Smooth muscle cell (in vitro differentiated cells): Measurements from ENCODE around the gene ARR3. TPM values are rescaled to one million over a fixed set of nuclear protein-coding genes. Genes with fewer than 3 reads are reported as not detected.

ENCODE experiments used
- DNase-seq: peaks from one replicate; lab custom pipeline; 2025; ENCODE audit not compliant: unreplicated experiment; lab: John Stamatoyannopoulos, UW
- H2AFZ ChIP-seq: fragments of 200-600 bp; sonication (generic); 2 replicates; pipeline ENCODE4 v1.6.0; 2016; ENCODE audit warnings: antibody characterized with exemption, low read depth, mild to moderate bottlenecking
- H3F3A ChIP-seq: fragments of 200-600 bp; sonication (generic); 2 replicates; pipeline ENCODE4 v1.6.0; 2017; ENCODE audit warnings: antibody characterized with exemption, low read depth
- H3K27ac ChIP-seq: fragments of 200-600 bp; sonication (generic); 2 replicates; pipeline ENCODE4 v1.5.1; 2016; ENCODE audit warnings: low read depth, mild to moderate bottlenecking
- H3K27me3 ChIP-seq: fragments of 200-600 bp; sonication (generic); 2 replicates; pipeline ENCODE4 v1.6.1; 2016; ENCODE audit warnings: low read depth, mild to moderate bottlenecking
- H3K36me3 ChIP-seq: fragments of 200-600 bp; sonication (generic); 2 replicates; pipeline ENCODE4 v1.5.1; 2016; ENCODE audit warnings: low read depth
- H3K4me1 ChIP-seq: fragments of 200-600 bp; sonication (generic); 2 replicates; pipeline ENCODE4 v1.5.1; 2016; ENCODE audit warnings: low read depth
- H3K4me2 ChIP-seq: fragments of 200-600 bp; sonication (generic); 2 replicates; pipeline ENCODE4 v1.6.0; 2016; ENCODE audit warnings: mild to moderate bottlenecking
- H3K4me3 ChIP-seq: fragments of 200-600 bp; sonication (generic); 2 replicates; pipeline ENCODE4 v1.5.1; 2016; ENCODE audit warnings: mild to moderate bottlenecking
- H3K79me2 ChIP-seq: fragments of 200-600 bp; sonication (generic); 2 replicates; pipeline ENCODE4 v1.6.0; 2016; ENCODE audit warnings: low read depth, mild to moderate bottlenecking
- H3K9ac ChIP-seq: fragments of 200-600 bp; sonication (generic); 2 replicates; pipeline ENCODE4 v1.6.0; 2016; ENCODE audit warnings: low read depth
- H3K9me3 ChIP-seq: fragments of 200-600 bp; sonication (generic); replicated peaks from 2 replicates; pipeline ENCODE4 v1.5.1; 2016; ENCODE audit warnings: low read depth
- H4K20me1 ChIP-seq: fragments of 200-600 bp; sonication (generic); 2 replicates; pipeline ENCODE4 v1.6.0; 2016; ENCODE audit warnings: low read depth
- CTCF ChIP-seq: fragments of 200-600 bp; sonication (generic); IDR thresholded peaks from 2 replicates; pipeline ENCODE4 v1.5.1; 2017; ENCODE audit warnings: borderline replicate concordance, mild to moderate bottlenecking, antibody characterized with exemption; ENCODE audit not compliant: insufficient read depth, poor library complexity, severe bottlenecking
- WGBS: methylation state at CpG from one replicate; pipeline ENCODE4 v1.1.7; 2016; ENCODE audit warnings: low lambda C conversion rate; 5-methylcytosine and 5-hydroxymethylcytosine counted together
- polyA plus RNA-seq: library from polyadenylated mRNA; unstranded; fragments of >200 nt; fragmentation: Nextera tagmentation; extraction: Ambion mirVana; gene quantifications from 2 replicates; pipeline ENCODE4 v1.2.1, GENCODE V29; 2016
- small RNA-seq: library from RNA; depleted of rRNA; stranded (forward); fragments of <200 nt; gene quantifications from one replicate; pipeline ENCODE3, GENCODE V24; 2014
- total RNA-seq: library from RNA; depleted of rRNA; stranded (reverse); fragments of >200 nt; gene quantifications from 2 replicates; pipeline ENCODE4 v1.2.3, GENCODE V29; 2014

Gene ARR3
- total and polyA plus RNA-seq, 2 experiments from 2014 or later: not detected

DNA sequence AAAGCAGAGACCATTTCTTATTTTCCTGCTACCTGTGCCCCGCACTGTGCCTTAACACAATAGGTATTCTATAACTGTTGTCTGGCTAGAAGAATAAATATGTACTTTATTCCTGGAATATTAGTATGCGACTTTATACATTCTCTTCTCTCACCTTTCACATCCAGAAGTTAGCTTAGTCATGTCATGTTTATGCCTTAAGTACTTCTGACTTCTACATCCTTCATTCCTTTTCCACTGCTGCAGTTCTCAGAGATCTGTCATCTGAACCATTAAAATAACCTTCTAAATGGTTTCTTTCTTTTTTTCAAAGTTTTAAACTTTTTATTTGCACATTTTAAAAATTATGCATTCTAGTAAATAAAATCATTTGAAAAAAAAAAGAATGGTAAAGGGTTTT lies 56.2 kb downstream of the ARR3 start:
- H3K9ac ChIP-seq: no peak overlapping the region
- no peaks in the 10 kb centered on the region for H3F3A ChIP-seq
- no peak overlapping the region for H2AFZ ChIP-seq
- no peaks in the 10 kb centered on the region for H3K27me3 ChIP-seq
- WGBS: 92% methylated on average over 2 of the region's 2 CpGs
- no peak overlapping the region for H3K4me2 ChIP-seq
- no peak for DNase-seq
- no peaks in the 10 kb centered on the region for H3K9me3 ChIP-seq
- no peaks in the 10 kb centered on the region for H3K36me3 ChIP-seq
- H3K79me2 ChIP-seq: no peaks in the 10 kb centered on the region
- no peaks in the 10 kb centered on the region for H3K4me1 ChIP-seq
- H4K20me1 ChIP-seq: no peaks in the 10 kb centered on the region
- no peak overlapping the region for H3K27ac ChIP-seq
- no peak overlapping the region for H3K4me3 ChIP-seq
- no peak for TF ChIP-seq CTCF

DNA sequence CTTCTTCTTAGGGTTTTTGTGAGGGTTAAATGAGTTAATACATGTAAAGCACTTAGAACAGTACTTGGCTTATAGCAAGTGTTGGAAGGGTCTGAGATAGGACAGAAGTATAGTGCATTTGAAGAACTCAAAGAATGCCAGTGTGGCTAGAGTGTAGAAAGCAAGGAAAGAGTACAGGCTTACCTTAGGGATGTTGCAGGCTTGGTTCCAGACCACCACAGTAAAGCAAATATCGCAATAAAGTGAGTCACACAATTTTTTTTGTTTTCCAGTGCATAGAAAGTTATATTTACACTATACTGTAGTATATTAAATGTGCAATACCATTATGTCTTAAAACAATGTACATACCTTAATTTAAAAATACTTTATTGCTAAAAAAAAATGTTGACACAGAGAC lies 63.0 kb downstream of the ARR3 start:
- Histone ChIP-seq H3K9me3 (no peaks in the 10 kb centered on the region), H3K27ac (no peak overlapping the region), H3K79me2 (no peaks in the 10 kb centered on the region), H3K27me3 (no peaks in the 10 kb centered on the region), H3K4me3 (no peak overlapping the region), H4K20me1 (no peaks in the 10 kb centered on the region), H3K36me3 (no peaks in the 10 kb centered on the region), H3K4me1 (no peaks in the 10 kb centered on the region), H3F3A (no peaks in the 10 kb centered on the region), H2AFZ (no peak overlapping the region), H3K9ac (no peak overlapping the region), H3K4me2 (no peak overlapping the region)
- no peak for TF ChIP-seq CTCF
- no peak for DNase-seq
- 70% methylated on average over 1 of the region's 1 CpG for WGBS

Small RNAs within 50 kb of the gene (small RNA-seq; reads per million reads assigned to genes)
- not detected for gene RNA5SP507

Other genes starting within 250 kb of the ARR3 start
- gene AWAT2, start 218.4 kb upstream of the ARR3 start, total RNA-seq: 0.27 TPM in 1 of 2 replicates, not detected in the other
- gene AWAT2, start 218.4 kb upstream of the ARR3 start, polyA plus RNA-seq: not detected in 2 replicates
- not detected in 2 replicates for gene OTUD6A, start 205.9 kb upstream of the ARR3 start, total RNA-seq
- gene OTUD6A, start 205.9 kb upstream of the ARR3 start, polyA plus RNA-seq: not detected in 2 replicates
- 40.7 and 41.8 TPM in 2 replicates for gene IGBP1, start 134.9 kb upstream of the ARR3 start, total RNA-seq
- 20.3 and 27.2 TPM in 2 replicates for gene IGBP1, start 134.9 kb upstream of the ARR3 start, polyA plus RNA-seq
- gene DGAT2L6, start 90.9 kb upstream of the ARR3 start, total RNA-seq: not detected in 2 replicates
- gene DGAT2L6, start 90.9 kb upstream of the ARR3 start, polyA plus RNA-seq: not detected in 2 replicates
- not detected in 2 replicates for gene AWAT1, start 33.7 kb upstream of the ARR3 start, total RNA-seq
- not detected in 2 replicates for gene AWAT1, start 33.7 kb upstream of the ARR3 start, polyA plus RNA-seq
- 0.09 TPM in 1 of 2 replicates, not detected in the other for gene P2RY4, start 8.1 kb upstream of the ARR3 start, total RNA-seq
- gene P2RY4, start 8.1 kb upstream of the ARR3 start, polyA plus RNA-seq: 0.14 TPM in 1 of 2 replicates, not detected in the other
- not detected in 2 replicates for gene RAB41, start 13.8 kb downstream of the ARR3 start, total RNA-seq
- 0.19 and 0.39 TPM in 2 replicates for gene RAB41, start 13.8 kb downstream of the ARR3 start, polyA plus RNA-seq
- 60.8 and 63.1 TPM in 2 replicates for gene PDZD11, start 21.6 kb downstream of the ARR3 start, total RNA-seq
- 69.7 and 73.9 TPM in 2 replicates for gene PDZD11, start 21.6 kb downstream of the ARR3 start, polyA plus RNA-seq
- 1.8 and 6.7 TPM in 2 replicates for gene KIF4A, start 21.8 kb downstream of the ARR3 start, total RNA-seq
- 4.4 and 5.9 TPM in 2 replicates for gene KIF4A, start 21.8 kb downstream of the ARR3 start, polyA plus RNA-seq
- not detected in 2 replicates for gene GDPD2, start 155.0 kb downstream of the ARR3 start, total RNA-seq
- gene GDPD2, start 155.0 kb downstream of the ARR3 start, polyA plus RNA-seq: not detected in 2 replicates
- 30.6 and 39.6 TPM in 2 replicates for gene DLG3, start 176.5 kb downstream of the ARR3 start, total RNA-seq
- 14.5 and 16.2 TPM in 2 replicates for gene DLG3, start 176.5 kb downstream of the ARR3 start, polyA plus RNA-seq